A673 (cell line): ENCODE data around the gene HIPK3. TPM values are rescaled to one million over a fixed set of nuclear protein-coding genes. Genes with fewer than 3 reads are reported as not detected.

ENCODE experiments used
- BruUV-seq: library from RNA; stranded (reverse); fragments of 400-500 nt; replicated peaks from 2 replicates; lab custom pipeline; 2021; lab: Mats Ljungman, UMichigan
- CTCF ChIA-PET: fragments of 300-600 bp; sonication (Branson Sonifier 250); formaldehyde crosslinking; loops from one replicate; lab custom pipeline; 2022; ENCODE audit warnings: antibody characterized with exemption; lab: Charles Lee
- POLR2A ChIA-PET: fragments of 300-600 bp; sonication (Branson Sonifier 250); formaldehyde crosslinking; loops from one replicate; lab custom pipeline; 2022; ENCODE audit warnings: antibody characterized with exemption; ENCODE audit not compliant: low non-redundant PET; lab: Charles Lee
- DNase-seq: peaks from one replicate; pipeline ENCODE4 v3.0.0-alpha.2; 2015; ENCODE audit warnings: low spot score
- H3K27ac ChIP-seq: fragments of 200-600 bp; sonication (generic); 2 replicates; pipeline ENCODE4 v1.5.1; 2016; ENCODE audit warnings: mixed run types, low read depth, mild to moderate bottlenecking, mixed read lengths, antibody characterized with exemption, low read length; ENCODE audit not compliant: poor library complexity, severe bottlenecking
- H3K27me3 ChIP-seq: fragments of 200-600 bp; sonication (generic); replicated peaks from 2 replicates; pipeline ENCODE4 v1.6.1; 2017; ENCODE audit warnings: mixed run types, low read depth, mild to moderate bottlenecking, mixed read lengths, antibody characterized with exemption, low read length; ENCODE audit not compliant: insufficient read depth, poor library complexity
- H3K36me3 ChIP-seq: fragments of 200-600 bp; sonication (generic); 2 replicates; pipeline ENCODE4 v1.6.1; 2016; ENCODE audit warnings: mixed run types, mild to moderate bottlenecking, mixed read lengths, antibody characterized with exemption, low read length; ENCODE audit not compliant: insufficient read depth, poor library complexity, severe bottlenecking
- H3K4me1 ChIP-seq: fragments of 200-600 bp; sonication (generic); 2 replicates; pipeline ENCODE4 v1.6.1; 2017; ENCODE audit warnings: mixed run types, mild to moderate bottlenecking, mixed read lengths, antibody characterized with exemption, low read length; ENCODE audit not compliant: insufficient read depth, poor library complexity, severe bottlenecking
- H3K4me3 ChIP-seq: fragments of 200-600 bp; sonication (generic); 2 replicates; pipeline ENCODE4 v1.5.1; 2016; ENCODE audit warnings: low read depth, mixed run types, mild to moderate bottlenecking, mixed read lengths, low read length; ENCODE audit not compliant: poor library complexity, severe bottlenecking
- H3K9me3 ChIP-seq: fragments of 200-600 bp; sonication (generic); 2 replicates; pipeline ENCODE4 v1.6.1; 2016; ENCODE audit warnings: mixed run types, low read depth, mild to moderate bottlenecking, mixed read lengths, antibody characterized with exemption, low read length; ENCODE audit not compliant: poor library complexity, severe bottlenecking
- CTCF ChIP-seq: fragments of 300-800, 200-600 bp; sonication (generic); conservative IDR thresholded peaks from 2 replicates; pipeline ENCODE4 v1.5.1; 2017; ENCODE audit warnings: low read depth, mild to moderate bottlenecking, antibody characterized with exemption, low read length, moderate library complexity, mixed read lengths
- EZH2 ChIP-seq: fragments of 200-600 bp; sonication (generic); IDR thresholded peaks from 2 replicates; pipeline ENCODE4 v1.6.1; 2017; ENCODE audit warnings: borderline replicate concordance, low read depth, mild to moderate bottlenecking, mixed read lengths, antibody characterized with exemption, low read length; ENCODE audit not compliant: poor library complexity, severe bottlenecking
- intact Hi-C: fragments of 100-400 bp; cut with micrococcal nuclease; formaldehyde crosslinking; loops from one replicate; pipeline ENCODE4 v1.10.0; 2022; ENCODE audit not compliant: unreplicated experiment
- total RNA-seq: library from RNA; stranded (reverse); gene quantifications from 2 replicates; pipeline ENCODE4 v1.2.3, GENCODE V29; 2021

Gene HIPK3
- total RNA-seq, 1 experiment from 2014 or later, result 86.7 TPM

- no peak for DNase-seq
- no peak overlapping the region for H3K4me3 ChIP-seq
- H3K9me3 ChIP-seq, result no peaks in the 10 kb centered on the region
- POLR2A ChIA-PET, result no interaction called here
- H3K36me3 ChIP-seq, result no peaks in the 10 kb centered on the region
- CTCF ChIA-PET, result no interaction called here
- no peak overlapping the region for H3K27ac ChIP-seq
- no peak for TF ChIP-seq CTCF
- no peak for TF ChIP-seq EZH2
- intact Hi-C loops, result no loop called here
- H3K27me3 ChIP-seq, result no peaks in the 10 kb centered on the region
- H3K4me1 ChIP-seq, result peaks cover 13% of the 10 kb centered on the region
- BruUV-seq, result no TSS peak
Measured at GRCh38 chr11:33271059-33271458, 13.9 kb downstream of the HIPK3 start.

- POLR2A ChIA-PET, result interaction anchor here (0.7 kb wide), 1 partner anchor 1598 kb away, joined by 3 read pairs; no protein-coding TSS in a partner anchor
- Histone ChIP-seq H3K4me3 (no peak overlapping the region), H3K27ac (no peak overlapping the region), H3K36me3 (no peaks in the 10 kb centered on the region), H3K9me3 (no peaks in the 10 kb centered on the region), H3K4me1 (peaks cover 7% of the 10 kb centered on the region), H3K27me3 (no peaks in the 10 kb centered on the region)
- no TSS peak for BruUV-seq
- no peak for DNase-seq
- no peak for TF ChIP-seq CTCF
- no peak for TF ChIP-seq EZH2
- CTCF ChIA-PET, result no interaction called here
- intact Hi-C loops, result no loop called here
Measured at GRCh38 chr11:33272338-33273107, 15.3 kb downstream of the HIPK3 start.

GRCh38 chr11:33273656-33274055 is 16.5 kb downstream of the HIPK3 start:
- CTCF ChIA-PET, result no interaction called here
- intact Hi-C loops, result no loop called here
- POLR2A ChIA-PET, result interaction anchor here (0.7 kb wide), 1 partner anchor 1599 kb away, joined by 3 read pairs; no protein-coding TSS in a partner anchor

More at GRCh38 chr11:33273656-33274055, 16.5 kb downstream of the HIPK3 start:
- H3K4me1 ChIP-seq, result peaks cover 7% of the 10 kb centered on the region
- H3K4me3 ChIP-seq, result no peak overlapping the region
- TF ChIP-seq CTCF, result no peak
- no peak for TF ChIP-seq EZH2
- no peaks in the 10 kb centered on the region for H3K9me3 ChIP-seq
- no peak for DNase-seq
- no peaks in the 10 kb centered on the region for H3K36me3 ChIP-seq
- no peaks in the 10 kb centered on the region for H3K27me3 ChIP-seq
- H3K27ac ChIP-seq, result no peak overlapping the region
- BruUV-seq, result no TSS peak
